HG03439 (cell line): ENCODE data around the gene ADAMTSL1.

Experiments
- ATAC-seq: cut with Tn5 transposase; IDR thresholded peaks from one replicate; pipeline ENCODE4 v1.9.1; 2021; ENCODE audit warnings: mild to moderate bottlenecking, moderate library complexity; ENCODE audit not compliant: unreplicated experiment

ADAMTSL1 gene

GRCh38 chr9:18499980-18500379, 26.0 kb downstream of the ADAMTSL1 start:
- ATAC-seq: no peak

- no peak for ATAC-seq
Measured at GRCh38 chr9:18500451-18500850, 26.5 kb downstream of the ADAMTSL1 start.

DNA sequence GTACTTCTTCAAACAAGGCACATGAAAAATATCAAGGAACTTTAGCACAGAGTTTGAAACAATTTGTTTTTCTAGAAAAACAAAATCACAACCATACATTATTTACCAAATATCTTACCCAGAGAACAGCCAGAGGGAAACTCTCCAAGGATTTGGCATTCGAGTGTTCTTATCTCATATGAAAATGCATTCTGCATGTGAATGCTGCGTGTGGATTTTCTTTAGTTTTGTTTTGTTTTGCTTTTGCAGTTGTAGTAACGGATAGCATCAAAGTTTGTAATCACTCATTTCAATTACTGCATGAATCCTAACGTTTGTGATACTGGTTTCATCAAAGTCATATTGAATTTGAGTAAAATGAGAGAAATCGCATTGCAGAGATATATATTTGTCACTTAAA, 28.0 kb downstream of the ADAMTSL1 start:
- no peak for ATAC-seq

GRCh38 chr9:18502546-18502945, 28.6 kb downstream of the ADAMTSL1 start:
- no peak for ATAC-seq

DNA sequence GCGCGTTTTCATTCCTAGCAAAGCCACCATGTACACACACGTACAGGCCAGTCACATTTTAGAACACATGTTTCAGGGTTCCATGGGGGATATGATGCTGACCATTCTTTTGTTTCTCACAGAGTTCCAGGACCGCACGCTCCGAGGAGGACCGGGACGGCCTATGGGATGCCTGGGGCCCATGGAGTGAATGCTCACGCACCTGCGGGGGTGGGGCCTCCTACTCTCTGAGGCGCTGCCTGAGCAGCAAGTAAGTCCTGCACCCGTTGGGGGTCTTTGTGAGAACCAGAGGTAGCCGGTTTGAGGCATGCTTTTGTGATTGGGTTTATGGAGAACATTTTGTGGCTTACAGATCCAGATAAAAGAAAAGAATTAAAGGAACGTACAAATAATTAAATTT, 30.8 kb downstream of the ADAMTSL1 start:
- ATAC-seq: no peak

- no peak for ATAC-seq
Measured at GRCh38 chr9:18507151-18507550, 33.2 kb downstream of the ADAMTSL1 start.

- ATAC-seq: no peak
Measured at GRCh38 chr9:18516514-18516913, 42.6 kb downstream of the ADAMTSL1 start.

GRCh38 chr9:18516965-18517364, 43.0 kb downstream of the ADAMTSL1 start:
- no peak for ATAC-seq

DNA sequence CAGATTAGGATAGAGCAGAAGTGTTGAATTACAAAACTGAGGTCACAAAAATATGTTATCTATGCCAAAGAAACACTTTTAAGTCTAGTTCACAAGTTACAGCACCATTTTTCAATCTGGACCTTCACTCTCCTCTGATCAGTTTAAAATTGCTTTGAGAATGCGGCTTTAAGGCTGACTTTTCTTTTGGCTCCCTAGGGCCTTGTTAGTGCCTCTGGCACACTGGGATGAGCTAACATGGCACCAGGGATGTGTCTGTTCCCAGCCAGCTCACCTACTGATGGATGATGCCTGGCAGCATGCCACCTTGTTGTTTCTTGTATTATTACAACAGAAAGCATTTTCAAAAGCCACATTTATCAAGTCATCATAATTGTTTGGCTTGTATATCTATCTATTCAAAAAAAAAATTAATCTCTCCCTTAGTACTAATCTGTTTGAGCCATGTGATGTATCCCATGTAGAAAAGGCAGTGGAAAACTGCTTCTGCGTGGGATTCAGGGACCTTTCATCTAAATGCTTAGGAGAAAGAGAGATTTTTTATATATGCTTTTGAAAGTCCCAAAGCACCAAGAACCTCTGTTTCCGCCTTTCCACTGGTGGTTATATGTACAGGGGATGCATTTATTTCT, 46.6 kb downstream of the ADAMTSL1 start:
- no peak for ATAC-seq

DNA sequence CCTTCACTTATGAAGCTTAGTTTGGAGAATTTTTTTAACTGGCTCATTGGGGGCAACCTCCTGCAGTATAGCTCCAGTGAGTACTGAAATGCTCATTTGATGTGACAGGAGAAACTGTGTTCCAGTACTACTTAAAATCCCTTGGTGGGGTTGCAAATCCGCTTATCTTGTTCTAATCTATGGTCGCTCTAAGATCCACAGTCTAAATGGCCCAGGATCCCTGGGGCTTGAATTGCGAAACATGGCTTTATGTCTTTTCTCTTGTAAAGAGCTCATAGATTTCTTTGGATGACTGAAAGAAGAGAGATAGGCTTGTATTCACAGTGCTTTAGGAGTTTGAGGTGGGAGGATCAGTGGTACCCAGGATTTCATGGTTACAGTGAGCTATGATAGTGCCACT, 52.7 kb downstream of the ADAMTSL1 start:
- ATAC-seq: no peak

DNA sequence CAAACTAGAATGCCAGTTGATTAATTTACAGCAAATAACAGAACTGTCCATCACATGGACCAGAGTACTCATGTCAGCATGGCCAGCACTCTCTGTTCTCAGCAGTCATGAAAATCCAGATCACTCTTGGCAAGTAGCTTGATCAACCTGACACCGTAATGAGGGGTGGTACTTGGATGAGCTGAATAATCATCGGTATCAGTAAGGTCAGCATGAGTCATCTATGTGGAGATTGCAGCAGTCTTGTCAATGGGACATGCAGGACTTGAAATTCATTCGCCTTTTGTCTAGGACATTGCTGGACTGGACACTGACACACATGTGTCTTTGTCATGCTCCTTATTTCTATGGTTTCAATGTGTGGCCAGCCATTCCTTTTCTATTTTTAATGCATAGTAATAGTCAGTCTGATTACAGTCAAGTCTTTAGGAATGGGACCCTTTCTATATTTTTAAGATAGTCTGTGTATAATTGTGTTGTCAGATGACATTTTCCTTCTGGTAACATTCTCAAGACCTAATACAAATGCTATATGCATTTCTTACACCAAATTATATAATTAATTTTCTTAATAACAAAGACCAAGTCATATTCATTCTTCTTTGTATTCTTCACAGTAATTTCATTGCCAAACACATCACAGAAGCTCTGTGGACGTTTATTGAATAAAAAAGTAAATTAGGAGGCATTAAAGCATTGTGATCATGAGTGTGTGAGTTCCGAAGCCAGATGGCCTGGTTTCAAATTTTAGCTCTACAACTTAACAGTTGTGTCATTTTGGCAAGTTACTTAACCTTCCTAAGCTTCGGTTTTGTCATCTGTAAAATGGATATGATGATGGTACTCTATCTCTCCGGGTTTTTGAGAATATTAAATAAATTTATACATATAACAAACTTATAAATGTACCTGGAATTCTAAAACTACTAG, 57.4 kb downstream of the ADAMTSL1 start:
- ATAC-seq: no peak

DNA sequence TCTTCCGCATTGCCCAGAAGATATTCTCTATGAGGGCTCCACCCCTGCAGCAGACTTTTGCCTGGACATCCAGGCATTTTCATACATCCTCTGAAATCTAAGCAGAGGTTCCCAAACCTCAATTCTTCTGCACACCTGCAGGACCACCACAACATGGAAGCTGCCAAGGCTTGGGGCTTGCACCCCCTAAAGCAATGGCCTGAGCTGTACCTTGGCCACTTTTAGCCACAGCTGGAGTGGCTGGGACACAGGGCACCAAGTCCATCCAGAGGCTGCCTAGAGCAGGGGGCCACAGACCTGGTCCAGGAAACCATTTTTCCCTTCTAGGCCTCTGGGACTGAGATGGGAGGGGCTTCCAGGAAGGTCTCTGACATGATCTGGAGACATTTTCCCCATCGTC, 60.7 kb downstream of the ADAMTSL1 start:
- no peak for ATAC-seq

DNA sequence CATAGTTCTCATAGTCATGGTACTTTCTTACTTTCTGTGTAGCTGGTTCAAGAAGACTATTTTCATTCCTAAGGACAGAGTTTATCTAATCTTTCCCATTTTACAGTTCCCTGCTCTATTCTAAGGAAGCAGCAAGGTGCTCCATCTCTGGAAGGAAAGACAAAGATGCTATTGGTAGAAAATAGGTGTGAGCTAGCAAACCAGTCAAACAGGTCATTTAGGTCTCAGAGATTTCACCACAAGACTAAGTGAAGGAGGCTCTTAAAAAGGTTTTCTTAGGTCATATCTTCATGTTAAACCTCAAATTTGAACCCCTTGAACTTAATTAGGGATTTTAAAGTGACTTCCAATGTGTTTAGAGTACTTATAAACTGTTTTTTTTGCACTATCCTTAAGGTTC, 62.6 kb downstream of the ADAMTSL1 start:
- no peak for ATAC-seq

DNA sequence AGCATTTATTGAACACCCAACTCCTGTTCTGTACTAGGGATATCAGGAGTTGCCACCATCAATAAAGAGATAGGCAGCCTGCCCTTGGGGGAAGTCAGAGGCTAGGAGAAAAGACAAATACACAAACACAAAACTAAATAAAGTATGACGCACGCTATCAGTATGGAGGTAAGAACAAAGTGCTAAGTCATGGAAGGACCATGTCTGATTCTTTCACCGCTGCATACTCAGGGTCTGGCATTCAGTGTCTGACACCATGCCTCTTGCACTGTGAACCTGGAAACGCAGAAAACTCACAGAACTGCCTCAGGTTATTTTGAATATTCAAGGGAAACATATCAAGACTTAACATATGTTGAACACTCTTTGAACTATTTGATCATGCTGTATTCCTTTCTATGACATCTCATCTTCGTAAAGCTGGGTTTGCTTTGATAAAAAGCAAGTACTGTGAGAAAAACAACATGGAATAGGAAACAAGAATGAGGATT, 65.3 kb downstream of the ADAMTSL1 start:
- ATAC-seq: no peak

DNA sequence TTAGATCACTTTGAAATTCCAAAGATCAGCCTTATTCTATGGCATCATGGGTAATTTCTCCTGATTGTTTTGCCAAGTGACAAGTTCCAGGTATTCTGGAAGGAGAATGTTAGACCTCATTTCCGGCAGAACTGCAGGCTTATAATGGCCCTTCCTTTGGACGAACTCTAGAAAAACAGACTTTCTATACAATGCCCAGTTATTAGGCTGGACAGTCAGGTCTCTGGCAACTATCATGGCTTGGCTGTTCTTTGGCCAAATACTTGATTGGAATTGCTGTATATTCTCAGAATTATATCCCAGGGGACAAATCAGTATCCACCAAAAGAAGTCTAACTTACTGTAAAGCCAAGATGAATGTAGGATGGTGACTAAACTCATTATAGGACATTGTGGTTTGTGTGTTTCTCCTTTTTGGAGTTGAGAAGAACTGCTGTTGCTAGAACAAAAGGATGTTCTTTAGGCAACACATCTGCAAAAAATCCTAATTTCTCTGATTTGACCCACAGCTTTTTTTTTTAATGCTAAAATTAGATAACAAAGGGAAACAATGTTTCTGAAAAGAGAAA, 69.0 kb downstream of the ADAMTSL1 start:
- no peak for ATAC-seq

DNA sequence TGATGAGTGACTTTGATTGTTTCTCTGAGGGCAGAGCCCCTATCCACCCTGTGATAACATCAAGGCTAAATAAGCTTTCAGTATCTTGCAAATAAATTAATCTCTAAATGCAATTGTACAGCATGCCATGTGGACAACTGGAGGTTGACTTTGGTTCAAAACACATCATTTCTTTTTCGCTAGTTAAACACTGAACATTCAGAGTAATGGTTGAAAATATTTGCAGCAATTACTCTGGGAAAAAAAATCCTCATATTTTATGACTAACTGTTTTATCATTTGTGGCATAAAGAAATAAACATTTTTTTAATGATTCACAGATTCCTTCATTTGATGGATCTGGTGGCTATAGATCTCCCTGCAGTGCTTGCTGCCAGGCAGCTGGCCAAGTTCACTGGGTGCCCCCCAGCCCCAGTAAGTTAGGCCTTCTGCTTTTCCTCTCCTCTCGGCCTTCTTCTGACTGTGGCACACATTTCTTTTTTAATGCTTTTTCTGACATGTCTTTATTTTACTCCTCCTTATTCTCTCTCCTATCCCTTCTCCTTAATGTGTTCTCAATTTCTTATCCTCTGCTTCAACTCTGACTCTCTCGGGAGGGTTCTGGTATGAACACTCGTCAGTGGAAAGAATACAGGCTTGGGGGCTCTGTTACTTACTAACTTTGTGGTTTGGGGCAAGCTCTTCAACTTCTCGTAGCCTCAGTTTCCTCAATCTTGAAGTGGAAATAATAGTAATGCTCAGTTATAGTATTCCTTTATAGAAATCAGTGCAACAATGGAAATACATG, 69.6 kb downstream of the ADAMTSL1 start:
- ATAC-seq: no peak

GRCh38 chr9:18544456-18544855, 70.5 kb downstream of the ADAMTSL1 start:
- no peak for ATAC-seq

GRCh38 chr9:18545636-18546360, 71.8 kb downstream of the ADAMTSL1 start:
- no peak for ATAC-seq

- no peak for ATAC-seq
Measured at GRCh38 chr9:18548456-18548855, 74.5 kb downstream of the ADAMTSL1 start.

DNA sequence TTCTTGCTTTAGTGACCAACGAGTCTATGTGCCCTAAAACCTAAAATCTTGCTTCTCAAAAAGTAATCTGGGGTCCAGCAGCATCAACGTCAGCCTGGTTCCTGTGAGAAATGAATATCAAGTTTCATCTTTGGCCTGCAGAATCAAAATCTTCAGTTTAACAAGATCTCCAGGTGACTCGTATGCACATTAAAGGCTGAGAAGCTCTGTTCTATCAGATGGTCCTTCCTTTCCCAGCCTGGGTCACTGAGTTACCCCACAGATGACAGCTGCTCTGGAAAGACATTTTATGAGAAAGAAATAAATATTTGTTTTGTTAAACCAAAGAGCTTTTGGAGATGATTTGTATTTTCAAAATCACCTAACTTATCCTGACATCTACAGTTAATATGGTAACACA, 75.8 kb downstream of the ADAMTSL1 start:
- no peak for ATAC-seq
